Stimulated activated CD8-positive, alpha-beta memory T cell treated with anti-CD3 and anti-CD28 coated beads, Interleukin-2, amount 100 ng/mL, for 1 hour (primary cell): ENCODE measurements around the gene FGL2.
"Not testable (repeated sequence)": the region's sequence is repeated elsewhere in the genome, so short reads cannot be mapped to it uniquely, and the experiment has no call there.

ENCODE experiments used
- DNase-seq, 2 donors: peaks; one replicate each; pipeline ENCODE4 v3.0.0-alpha.2; 2020; ENCODE audit warnings: low read depth in 2 of 2

Gene FGL2

DNA sequence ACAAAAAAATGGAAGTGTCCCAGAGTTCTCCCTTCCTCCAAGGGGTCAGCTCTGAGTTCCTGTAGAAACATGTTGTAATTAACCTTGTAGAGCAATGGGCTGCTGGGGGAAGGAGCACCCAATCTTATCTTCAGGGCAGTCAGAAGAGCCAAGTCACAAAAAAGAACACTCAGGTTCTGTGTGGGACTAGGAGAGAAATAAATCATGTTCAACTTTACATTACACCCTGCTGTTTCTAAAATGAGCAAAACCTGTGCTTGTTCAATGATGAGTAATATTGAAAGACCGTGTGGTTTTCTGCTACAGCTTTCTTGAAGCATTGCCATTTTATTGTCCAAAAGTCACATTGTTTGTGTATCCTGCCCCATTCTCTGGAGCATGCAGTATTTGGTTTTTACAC lies 42.6 kb downstream of the FGL2 start:
- not testable (repeated sequence) for DNase-seq

DNA sequence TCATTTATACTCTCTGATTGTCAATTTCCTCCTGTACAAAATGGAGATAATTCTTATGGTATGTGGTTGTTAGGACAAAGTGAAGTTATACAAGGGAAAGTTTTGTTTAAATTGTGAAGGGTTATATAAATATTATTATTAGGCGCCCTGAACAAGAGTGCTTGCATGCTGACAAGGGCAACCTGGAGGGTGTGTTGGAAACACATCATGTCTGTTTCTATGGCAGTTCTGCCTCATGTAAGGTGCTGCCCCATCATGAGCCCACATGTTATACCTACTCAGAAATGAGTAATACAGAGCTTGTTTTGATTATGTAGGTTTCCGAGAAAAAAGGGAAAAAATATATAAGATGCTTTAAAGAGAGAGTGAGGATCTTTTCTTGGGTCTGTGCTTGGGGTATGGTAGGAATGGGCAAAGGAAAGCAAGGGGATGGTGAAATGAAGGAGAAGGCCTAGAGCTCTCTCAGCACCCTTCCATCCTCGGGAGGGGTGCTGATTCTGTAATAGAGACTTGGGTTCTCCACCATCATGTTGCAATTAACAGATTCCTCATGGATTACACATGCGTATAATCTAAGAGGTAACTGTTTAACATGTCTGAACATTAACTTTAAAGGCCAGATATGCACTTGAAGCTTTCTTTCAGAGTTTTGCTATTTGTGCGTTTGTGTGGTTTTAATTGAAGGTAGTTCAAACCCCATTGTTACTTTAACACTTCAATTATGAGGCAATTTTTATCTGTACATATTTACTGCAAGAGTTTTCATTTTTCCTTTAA lies 43.8 kb downstream of the FGL2 start:
- DNase-seq: not testable (repeated sequence)

DNA sequence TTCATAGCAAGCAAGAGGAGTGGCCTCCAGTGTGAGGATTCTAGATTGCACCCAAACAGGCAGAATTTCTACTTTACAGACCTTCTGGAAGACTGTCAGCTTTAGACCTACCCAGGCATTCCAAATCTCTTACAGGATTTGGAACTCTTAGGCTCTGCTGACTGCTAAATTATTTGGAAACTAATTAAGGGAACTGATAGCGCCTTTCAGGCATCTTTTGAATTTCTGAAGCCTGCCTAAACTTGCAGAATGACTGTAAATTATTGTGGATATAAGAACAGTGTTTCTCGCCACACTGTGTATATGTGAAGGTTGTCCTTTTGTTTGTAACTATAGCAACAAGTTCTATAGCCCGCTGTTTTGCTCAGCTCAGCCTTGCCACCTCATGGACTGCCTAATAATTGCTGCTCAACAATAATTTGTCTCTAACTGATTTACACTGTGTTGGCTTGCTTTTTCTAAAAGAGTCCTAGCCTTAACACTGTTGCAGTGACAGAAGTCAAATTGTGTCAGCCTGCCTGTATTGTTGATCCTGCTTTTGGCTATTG lies 44.6 kb downstream of the FGL2 start:
- DNase-seq: not testable (repeated sequence)

DNA sequence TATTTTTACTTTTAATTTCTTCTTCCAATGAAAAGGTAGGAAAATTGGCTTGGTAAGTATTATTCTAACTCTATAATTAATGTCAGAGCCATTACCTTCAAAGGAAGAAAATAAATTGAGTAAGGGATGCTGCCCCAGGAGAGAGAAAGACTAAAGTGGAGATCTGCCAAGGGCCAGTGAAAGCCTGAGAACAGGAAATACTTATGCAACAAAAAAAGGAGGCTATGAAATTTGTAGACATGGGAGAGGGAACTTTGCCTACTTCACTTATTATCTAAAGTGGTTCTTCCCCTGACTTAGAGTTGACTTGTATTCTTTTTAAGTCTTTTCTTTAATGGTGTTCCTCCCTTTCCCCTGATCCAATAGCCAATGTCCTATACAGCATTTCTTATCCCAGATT lies 47.4 kb downstream of the FGL2 start:
- not testable (repeated sequence) for DNase-seq
